Liver (tissue), 3 donors: Measurements from ENCODE around the gene GAS7.

ENCODE experiments used
- ATF3 ChIP-seq: IDR thresholded peaks from 2 replicates; pipeline ENCODE4 v1.6.1; 2016; ENCODE audit warnings: antibody characterized with exemption
- CTCF ChIP-seq: fragments of 150-350 bp; IDR thresholded peaks from 2 replicates; pipeline ENCODE4 v1.5.1; 2017; ENCODE audit warnings: improper control_type of control experiment, low read depth, low read length; ENCODE audit not compliant: missing input control
- FOXA1 ChIP-seq: IDR thresholded peaks from 2 replicates; pipeline ENCODE4 v1.6.1; 2016; ENCODE audit warnings: antibody characterized with exemption
- GABPA ChIP-seq, 2 donors: IDR thresholded peaks in 1 of 2; conservative IDR thresholded peaks in 1 of 2; 2 replicates each; pipeline ENCODE4 v1.6.1; 2016; ENCODE audit warnings: antibody characterized with exemption in 2 of 2, mild to moderate bottlenecking in 1 of 2, moderate library complexity in 1 of 2
- HNF4A ChIP-seq, 2 donors: conservative IDR thresholded peaks; 2 replicates each; pipeline ENCODE4 v1.6.1; 2016; ENCODE audit warnings: antibody characterized with exemption in 2 of 2, mild to moderate bottlenecking in 2 of 2
- JUND ChIP-seq, 2 donors: IDR thresholded peaks; 2 replicates each; pipeline ENCODE4 v1.6.1; 2016; ENCODE audit warnings: antibody characterized with exemption in 2 of 2
- MAX ChIP-seq: IDR thresholded peaks from 2 replicates; pipeline ENCODE4 v1.6.1; 2016; ENCODE audit warnings: antibody characterized with exemption
- RAD21 ChIP-seq, 2 donors: IDR thresholded peaks; 2 replicates each; pipeline ENCODE4 v1.6.1; 2016; ENCODE audit warnings: antibody characterized with exemption in 2 of 2, mild to moderate bottlenecking in 2 of 2
- REST ChIP-seq: IDR thresholded peaks from 2 replicates; pipeline ENCODE4 v1.6.1; 2016; ENCODE audit warnings: antibody characterized with exemption, mild to moderate bottlenecking
- TAF1 ChIP-seq: conservative IDR thresholded peaks from 2 replicates; pipeline ENCODE4 v1.6.1; 2016; ENCODE audit warnings: antibody characterized with exemption, mild to moderate bottlenecking
- YY1 ChIP-seq: IDR thresholded peaks from 2 replicates; pipeline ENCODE4 v1.6.1; 2016; ENCODE audit warnings: antibody characterized with exemption, mild to moderate bottlenecking
- ZBTB33 ChIP-seq: IDR thresholded peaks from 2 replicates; pipeline ENCODE4 v1.6.1; 2016; ENCODE audit warnings: antibody characterized with exemption
- donor health status: healthy.
- donor health status: healthy.

GRCh38 chr17:9968008-9968407 is 230.4 kb downstream of the GAS7 start:
- TF ChIP-seq CTCF, result no peak
- TF ChIP-seq RAD21 (IDR thresholded peaks at IDR 0.05), result no peak
- TF ChIP-seq TAF1, result no peak
- TF ChIP-seq HNF4A (conservative IDR thresholded peaks at IDR 0.05), result no peak
- TF ChIP-seq YY1, result no peak
- TF ChIP-seq JUND (IDR thresholded peaks at IDR 0.05), result no peak
- TF ChIP-seq MAX, result no peak
- TF ChIP-seq REST, result no peak
- TF ChIP-seq FOXA1, result no peak
- no peak for TF ChIP-seq ZBTB33
- no peak for TF ChIP-seq GABPA (IDR thresholded peaks at IDR 0.05 in 1 of 2, conservative IDR thresholded peaks at IDR 0.05 in 1 of 2)
- TF ChIP-seq ATF3, result no peak
